GM12873 (cell line): ENCODE measurements around the gene NTRK1.

ENCODE experiments used
- TF ChIP-seq, protein P1 (sequence below): IDR thresholded peaks from 2 replicates; pipeline ENCODE4 v1.5.1; 2012; ENCODE audit warnings: low read depth, mild to moderate bottlenecking, moderate library complexity, low read length, control low read depth; ENCODE audit not compliant: insufficient read depth; ENCODE audit errors: missing control alignments

NTRK1 gene

GRCh38 chr1:156905176-156905575 is 44.5 kb downstream of the NTRK1 start:
- TF ChIP-seq, protein P1, sequence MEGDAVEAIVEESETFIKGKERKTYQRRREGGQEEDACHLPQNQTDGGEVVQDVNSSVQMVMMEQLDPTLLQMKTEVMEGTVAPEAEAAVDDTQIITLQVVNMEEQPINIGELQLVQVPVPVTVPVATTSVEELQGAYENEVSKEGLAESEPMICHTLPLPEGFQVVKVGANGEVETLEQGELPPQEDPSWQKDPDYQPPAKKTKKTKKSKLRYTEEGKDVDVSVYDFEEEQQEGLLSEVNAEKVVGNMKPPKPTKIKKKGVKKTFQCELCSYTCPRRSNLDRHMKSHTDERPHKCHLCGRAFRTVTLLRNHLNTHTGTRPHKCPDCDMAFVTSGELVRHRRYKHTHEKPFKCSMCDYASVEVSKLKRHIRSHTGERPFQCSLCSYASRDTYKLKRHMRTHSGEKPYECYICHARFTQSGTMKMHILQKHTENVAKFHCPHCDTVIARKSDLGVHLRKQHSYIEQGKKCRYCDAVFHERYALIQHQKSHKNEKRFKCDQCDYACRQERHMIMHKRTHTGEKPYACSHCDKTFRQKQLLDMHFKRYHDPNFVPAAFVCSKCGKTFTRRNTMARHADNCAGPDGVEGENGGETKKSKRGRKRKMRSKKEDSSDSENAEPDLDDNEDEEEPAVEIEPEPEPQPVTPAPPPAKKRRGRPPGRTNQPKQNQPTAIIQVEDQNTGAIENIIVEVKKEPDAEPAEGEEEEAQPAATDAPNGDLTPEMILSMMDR: no peak

GRCh38 chr1:156905651-156906050 is 45.0 kb downstream of the NTRK1 start:
- TF ChIP-seq, protein P1: no peak

DNA sequence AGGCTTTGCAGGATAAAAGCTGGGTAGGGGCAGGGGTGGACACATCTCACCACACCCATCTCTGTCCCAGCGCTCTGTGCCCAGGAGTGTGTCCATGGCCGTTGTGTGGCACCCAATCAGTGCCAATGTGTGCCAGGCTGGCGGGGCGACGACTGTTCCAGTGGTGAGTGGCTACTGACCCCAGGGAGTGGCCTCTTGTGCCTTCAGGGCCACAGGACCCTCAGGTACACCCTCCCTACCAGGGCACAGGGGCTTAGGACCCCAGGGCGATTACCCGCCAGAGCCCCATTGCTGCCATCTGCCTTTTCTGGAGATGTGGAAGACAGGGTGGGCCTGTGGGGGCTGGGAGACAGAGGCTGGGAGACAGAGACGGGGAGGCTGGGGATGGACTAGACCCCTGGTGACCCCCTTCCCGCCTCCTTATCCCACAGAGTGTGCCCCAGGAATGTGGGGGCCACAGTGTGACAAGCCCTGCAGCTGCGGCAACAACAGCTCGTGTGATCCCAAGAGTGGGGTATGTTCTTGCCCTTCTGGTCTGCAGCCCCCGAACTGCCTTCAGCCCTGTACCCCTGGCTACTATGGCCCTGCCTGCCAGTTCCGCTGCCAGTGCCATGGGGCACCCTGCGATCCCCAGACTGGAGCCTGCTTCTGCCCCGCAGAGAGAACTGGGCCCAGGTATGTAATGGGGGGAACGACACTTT is 45.7 kb downstream of the NTRK1 start:
- TF ChIP-seq, protein P1: no peak

DNA sequence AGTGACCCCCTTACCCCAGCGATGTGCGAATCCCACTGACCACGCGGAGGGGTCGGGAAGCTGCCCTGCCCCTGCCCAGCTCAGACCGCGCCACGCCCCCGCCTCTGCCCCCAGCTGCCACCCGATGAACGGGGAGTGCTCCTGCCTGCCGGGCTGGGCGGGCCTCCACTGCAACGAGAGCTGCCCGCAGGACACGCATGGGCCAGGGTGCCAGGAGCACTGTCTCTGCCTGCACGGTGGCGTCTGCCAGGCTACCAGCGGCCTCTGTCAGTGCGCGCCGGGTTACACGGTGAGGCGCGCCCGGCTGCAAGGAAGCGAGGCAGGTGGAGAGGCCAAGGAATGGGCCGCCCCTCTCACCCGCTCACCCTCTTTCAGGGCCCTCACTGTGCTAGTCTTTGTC is 47.9 kb downstream of the NTRK1 start:
- TF ChIP-seq, protein P1: no peak

DNA sequence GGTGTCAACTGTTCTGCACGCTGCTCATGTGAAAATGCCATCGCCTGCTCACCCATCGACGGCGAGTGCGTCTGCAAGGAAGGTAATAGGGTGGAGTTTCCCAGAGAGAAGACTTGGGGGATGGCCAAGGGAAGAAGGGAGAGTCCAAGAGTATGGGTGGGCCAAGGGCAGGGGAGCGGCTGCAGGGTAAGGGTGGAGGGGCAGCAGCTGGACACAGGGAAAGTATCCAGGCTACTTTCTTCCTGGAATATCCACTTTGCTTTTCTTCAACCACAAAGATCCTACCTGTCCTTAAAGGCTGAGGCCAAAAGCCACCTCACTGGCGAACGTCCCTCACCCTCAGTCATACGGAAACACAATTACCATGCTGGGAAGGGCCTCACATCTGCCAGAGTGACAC is 48.3 kb downstream of the NTRK1 start:
- TF ChIP-seq, protein P1: no peak

DNA sequence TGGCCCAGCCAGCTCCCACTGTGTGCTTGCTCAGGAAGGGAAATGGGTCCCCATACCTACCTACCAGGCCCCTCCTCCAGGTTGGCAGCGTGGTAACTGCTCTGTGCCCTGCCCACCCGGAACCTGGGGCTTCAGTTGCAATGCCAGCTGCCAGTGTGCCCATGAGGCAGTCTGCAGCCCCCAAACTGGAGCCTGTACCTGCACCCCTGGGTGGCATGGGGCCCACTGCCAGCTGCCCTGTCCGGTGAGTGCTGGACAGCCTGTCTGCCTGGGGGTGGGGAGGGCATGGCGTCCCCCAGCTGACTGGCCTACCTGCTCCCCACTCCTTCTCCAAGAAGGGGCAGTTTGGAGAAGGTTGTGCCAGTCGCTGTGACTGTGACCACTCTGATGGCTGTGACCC is 49.0 kb downstream of the NTRK1 start:
- TF ChIP-seq, protein P1: no peak

GRCh38 chr1:156910309-156910782 is 49.7 kb downstream of the NTRK1 start:
- TF ChIP-seq, protein P1: peak; percentile 88
